Stimulated activated CD4-positive, alpha-beta T cell treated with anti-CD3 and anti-CD28 coated beads, Interleukin-12 subunit alpha, Interleukin-12 subunit beta, amount 100 ng/mL, for 48 hours (primary cell): ENCODE data around the gene NLK.
"Not testable (repeated sequence)": the region's sequence is repeated elsewhere in the genome, so short reads cannot be mapped to it uniquely, and the experiment has no call there.

Experiments used
- DNase-seq, 3 donors: peaks; one replicate each; pipeline ENCODE4 v3.0.0-alpha.2; 2020; ENCODE audit warnings: low read depth in 2 of 3, low spot score in 1 of 3

The NLK gene

GRCh38 chr17:28071891-28072606 lies 29.6 kb downstream of the NLK start:
- no peak for DNase-seq

- DNase-seq, result no peak
Observed at GRCh38 chr17:28072936-28073533, 30.6 kb downstream of the NLK start.

GRCh38 chr17:28074010-28074409 lies 31.5 kb downstream of the NLK start:
- no peak for DNase-seq

GRCh38 chr17:28076144-28076543 lies 33.7 kb downstream of the NLK start:
- no peak for DNase-seq

- DNase-seq, result not testable (repeated sequence)
Observed at GRCh38 chr17:28077140-28077539, 34.7 kb downstream of the NLK start.

GRCh38 chr17:28078341-28079229 lies 36.1 kb downstream of the NLK start:
- DNase-seq, result no peak

- no peak for DNase-seq
Observed at GRCh38 chr17:28081467-28081866, 39.0 kb downstream of the NLK start.

- DNase-seq, result no peak
Observed at GRCh38 chr17:28085766-28086165, 43.3 kb downstream of the NLK start.

GRCh38 chr17:28086519-28086918 lies 44.0 kb downstream of the NLK start:
- DNase-seq, result no peak

- no peak for DNase-seq
Observed at GRCh38 chr17:28087743-28088142, 45.3 kb downstream of the NLK start.

GRCh38 chr17:28090551-28090950 lies 48.1 kb downstream of the NLK start:
- no peak for DNase-seq

- DNase-seq, result no peak
Observed at GRCh38 chr17:28092088-28092487, 49.6 kb downstream of the NLK start.

- no peak for DNase-seq
Observed at GRCh38 chr17:28093999-28094716, 51.7 kb downstream of the NLK start.

- no peak for DNase-seq
Observed at GRCh38 chr17:28096756-28097155, 54.3 kb downstream of the NLK start.

- no peak for DNase-seq
Observed at GRCh38 chr17:28097254-28097653, 54.8 kb downstream of the NLK start.

- DNase-seq, result no peak
Observed at GRCh38 chr17:28097901-28098300, 55.4 kb downstream of the NLK start.

GRCh38 chr17:28098591-28098990 lies 56.1 kb downstream of the NLK start:
- DNase-seq, result not testable (repeated sequence)

- DNase-seq, result no peak
Observed at GRCh38 chr17:28100251-28100650, 57.8 kb downstream of the NLK start.

GRCh38 chr17:28100936-28101335 lies 58.5 kb downstream of the NLK start:
- no peak for DNase-seq

- no peak for DNase-seq
Observed at GRCh38 chr17:28101919-28102318, 59.4 kb downstream of the NLK start.

- DNase-seq, result no peak
Observed at GRCh38 chr17:28105501-28105900, 63.0 kb downstream of the NLK start.
